SK-N-SH (cell line): ENCODE data around the gene CRAT.

Experiments
- CTCF ChIP-seq: fragments of 200-600 bp; sonication (generic); IDR thresholded peaks from 2 replicates; pipeline ENCODE4 v1.6.1; 2017; ENCODE audit warnings: antibody characterized with exemption, mild to moderate bottlenecking, moderate library complexity
- EZH2phosphoT487 ChIP-seq: fragments of 200-600 bp; sonication (generic); IDR thresholded peaks from 2 replicates; pipeline ENCODE4 v1.6.1; 2017; ENCODE audit warnings: low read depth, mixed run types, mild to moderate bottlenecking, antibody characterized with exemption, moderate library complexity, borderline replicate concordance
- MAX ChIP-seq: IDR thresholded peaks from 2 replicates; pipeline ENCODE4 v1.4.0; 2012; ENCODE audit warnings: low read depth
- MEF2A ChIP-seq: IDR thresholded peaks from 2 replicates; pipeline ENCODE4 v1.4.0; 2012; ENCODE audit warnings: low read depth, borderline replicate concordance
- POLR2AphosphoS5 ChIP-seq: IDR thresholded peaks from 2 replicates; pipeline ENCODE4 v1.6.1; 2012; ENCODE audit warnings: low read depth, low read length
- RFX5 ChIP-seq: IDR thresholded peaks from 2 replicates; pipeline ENCODE4 v1.6.1; 2012; ENCODE audit warnings: mild to moderate bottlenecking, improper control_type of control experiment, low read length
- TCF12 ChIP-seq: IDR thresholded peaks from 2 replicates; pipeline ENCODE4 v1.4.0; 2012
- TEAD4 ChIP-seq: IDR thresholded peaks from 2 replicates; pipeline ENCODE4 v1.4.0; 2012; ENCODE audit warnings: mild to moderate bottlenecking, borderline replicate concordance; ENCODE audit not compliant: insufficient read depth
- ZBTB33 ChIP-seq: IDR thresholded peaks from 2 replicates; pipeline ENCODE4 v1.4.0; 2012; ENCODE audit warnings: low read depth, borderline replicate concordance
- TF ChIP-seq, protein P1 (sequence below): IDR thresholded peaks from 2 replicates; pipeline ENCODE4 v1.6.1; 2012; ENCODE audit warnings: mild to moderate bottlenecking, low read depth, low read length, moderate library complexity

- no peak for TF ChIP-seq CTCF
- TF ChIP-seq, protein P1, sequence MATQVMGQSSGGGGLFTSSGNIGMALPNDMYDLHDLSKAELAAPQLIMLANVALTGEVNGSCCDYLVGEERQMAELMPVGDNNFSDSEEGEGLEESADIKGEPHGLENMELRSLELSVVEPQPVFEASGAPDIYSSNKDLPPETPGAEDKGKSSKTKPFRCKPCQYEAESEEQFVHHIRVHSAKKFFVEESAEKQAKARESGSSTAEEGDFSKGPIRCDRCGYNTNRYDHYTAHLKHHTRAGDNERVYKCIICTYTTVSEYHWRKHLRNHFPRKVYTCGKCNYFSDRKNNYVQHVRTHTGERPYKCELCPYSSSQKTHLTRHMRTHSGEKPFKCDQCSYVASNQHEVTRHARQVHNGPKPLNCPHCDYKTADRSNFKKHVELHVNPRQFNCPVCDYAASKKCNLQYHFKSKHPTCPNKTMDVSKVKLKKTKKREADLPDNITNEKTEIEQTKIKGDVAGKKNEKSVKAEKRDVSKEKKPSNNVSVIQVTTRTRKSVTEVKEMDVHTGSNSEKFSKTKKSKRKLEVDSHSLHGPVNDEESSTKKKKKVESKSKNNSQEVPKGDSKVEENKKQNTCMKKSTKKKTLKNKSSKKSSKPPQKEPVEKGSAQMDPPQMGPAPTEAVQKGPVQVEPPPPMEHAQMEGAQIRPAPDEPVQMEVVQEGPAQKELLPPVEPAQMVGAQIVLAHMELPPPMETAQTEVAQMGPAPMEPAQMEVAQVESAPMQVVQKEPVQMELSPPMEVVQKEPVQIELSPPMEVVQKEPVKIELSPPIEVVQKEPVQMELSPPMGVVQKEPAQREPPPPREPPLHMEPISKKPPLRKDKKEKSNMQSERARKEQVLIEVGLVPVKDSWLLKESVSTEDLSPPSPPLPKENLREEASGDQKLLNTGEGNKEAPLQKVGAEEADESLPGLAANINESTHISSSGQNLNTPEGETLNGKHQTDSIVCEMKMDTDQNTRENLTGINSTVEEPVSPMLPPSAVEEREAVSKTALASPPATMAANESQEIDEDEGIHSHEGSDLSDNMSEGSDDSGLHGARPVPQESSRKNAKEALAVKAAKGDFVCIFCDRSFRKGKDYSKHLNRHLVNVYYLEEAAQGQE: no peak
- no peak for TF ChIP-seq EZH2phosphoT487
- TF ChIP-seq MEF2A: no peak
- TF ChIP-seq POLR2AphosphoS5: no peak
- no peak for TF ChIP-seq MAX
- no peak for TF ChIP-seq RFX5
- no peak for TF ChIP-seq ZBTB33
- TF ChIP-seq TEAD4: no peak
- no peak for TF ChIP-seq TCF12
Measured at GRCh38 chr9:129148463-129149204, 38.0 kb upstream of the CRAT start.
